Breast epithelium (tissue), 4 donors: ENCODE measurements around the gene DALRD3. TPM values are rescaled to one million over a fixed set of nuclear protein-coding genes. Genes with fewer than 3 reads are reported as not detected.

Experiments used
- DNase-seq, 2 donors: peaks; one replicate each; pipeline ENCODE4 v3.0.0-alpha.2; 2019; ENCODE audit warnings: low spot score in 2 of 2
- H3K27ac ChIP-seq, 2 donors: fragments of 200-600 bp; sonication (generic) in 1 of 2; one replicate each; pipeline ENCODE4 v1.5.1; 2016 to 2019; ENCODE audit warnings: mild to moderate bottlenecking in 1 of 2
- H3K27me3 ChIP-seq, 2 donors: fragments of 200-600 bp; sonication (generic) in 1 of 2; one replicate each; pipeline versions ENCODE4 v1.5.1 to v1.6.0; 2017 to 2019; ENCODE audit warnings: control low read depth in 1 of 2, mild to moderate bottlenecking in 1 of 2
- H3K36me3 ChIP-seq: fragments of 200-600 bp; one replicate; pipeline ENCODE4 v1.5.1; 2019
- H3K4me1 ChIP-seq, 2 donors: fragments of 200-600 bp; sonication (generic); one replicate each; pipeline ENCODE4 v1.5.1; 2016 to 2019; ENCODE audit warnings: control low read depth in 1 of 2
- H3K4me3 ChIP-seq, 3 donors: fragments of 200-600 bp; sonication (generic); 1 replicate in 2 of 3; 2 replicates in 1 of 3; pipeline ENCODE4 v1.5.1; 2016 to 2019; ENCODE audit warnings: mild to moderate bottlenecking in 3 of 3, moderate library complexity in 2 of 3
- H3K9me3 ChIP-seq, 2 donors: fragments of 200-600 bp; sonication (generic) in 1 of 2; one replicate each; pipeline ENCODE4 v1.5.1; 2016 to 2019; ENCODE audit warnings: control low read depth in 1 of 2
- CTCF ChIP-seq, 3 donors: fragments of 450-650 bp; IDR thresholded peaks; one replicate each; pipeline ENCODE4 v1.5.1; 2016 to 2017; ENCODE audit warnings: antibody characterized with exemption in 3 of 3, mild to moderate bottlenecking in 3 of 3, moderate library complexity in 3 of 3
- POLR2A ChIP-seq: fragments of 450-650 bp; IDR thresholded peaks from one replicate; pipeline ENCODE4 v1.6.1; 2016; ENCODE audit warnings: antibody characterized with exemption, mild to moderate bottlenecking, moderate library complexity
- POLR2AphosphoS5 ChIP-seq, 3 donors: sonication (generic); formaldehyde crosslinking; IDR thresholded peaks; one replicate each; pipeline ENCODE4 v1.6.1; 2017; ENCODE audit warnings: antibody characterized with exemption in 3 of 3
- intact Hi-C: fragments of 100-400 bp; cut with DNase I; formaldehyde crosslinking; loops from one replicate; pipeline ENCODE4 v1.15.1; 2023; ENCODE audit warnings: low total_unique reads
- total RNA-seq, 3 donors: library from RNA; depleted of rRNA; stranded (reverse); fragments of >200 nt; gene quantifications; one replicate each; pipeline ENCODE4 v1.1.0, GENCODE V29; 2016

Gene DALRD3
- total RNA-seq, 3 donors from 2014 or later = 27.5 to 48.4 (median 37.7) TPM

GRCh38 chr3:48979451-48979850 is 38.9 kb downstream of the DALRD3 start:
- TF ChIP-seq POLR2AphosphoS5 (IDR thresholded peaks at IDR 0.05) = no peak
- TF ChIP-seq CTCF (IDR thresholded peaks at IDR 0.05) = no peak
- no peak for TF ChIP-seq POLR2A
- Histone ChIP-seq H3K27me3 (no peaks in the 10 kb centered on the region), H3K4me1 (no peaks in the 10 kb centered on the region), H3K27ac (no peak overlapping the region), H3K9me3 (no peaks in the 10 kb centered on the region), H3K36me3 (peaks cover 4% of the 10 kb centered on the region), H3K4me3 (no peak overlapping the region)
- intact Hi-C loops = no loop called here
- no peak for DNase-seq

- intact Hi-C loops = no loop called here
- Histone ChIP-seq H3K27me3 (no peaks in the 10 kb centered on the region), H3K4me1 (no peaks in the 10 kb centered on the region), H3K36me3 (peaks cover 5% of the 10 kb centered on the region), H3K4me3 (no peak overlapping the region), H3K27ac (no peak overlapping the region), H3K9me3 (no peaks in the 10 kb centered on the region)
- TF ChIP-seq POLR2A (no peak), POLR2AphosphoS5 (IDR thresholded peaks at IDR 0.05) (no peak), CTCF (IDR thresholded peaks at IDR 0.05) (no peak)
- no peak for DNase-seq
These were observed 44.1 kb downstream of the DALRD3 start for GRCh38 chr3:48974076-48974864.

GRCh38 chr3:48970586-48970985 is 47.8 kb downstream of the DALRD3 start:
- Histone ChIP-seq H3K36me3 (peaks cover 5% of the 10 kb centered on the region), H3K27me3 (no peaks in the 10 kb centered on the region), H3K9me3 (no peaks in the 10 kb centered on the region), H3K27ac (no peak overlapping the region), H3K4me1 (no peaks in the 10 kb centered on the region), H3K4me3 (no peak overlapping the region)
- intact Hi-C loops = no loop called here
- no peak for DNase-seq
- TF ChIP-seq CTCF (IDR thresholded peaks at IDR 0.05) (no peak), POLR2AphosphoS5 (IDR thresholded peaks at IDR 0.05) (no peak), POLR2A (no peak)

GRCh38 chr3:48966876-48967361 is 51.5 kb downstream of the DALRD3 start:
- Histone ChIP-seq H3K36me3 (no peaks in the 10 kb centered on the region), H3K9me3 (no peaks in the 10 kb centered on the region), H3K27me3 (no peaks in the 10 kb centered on the region), H3K4me1 (no peaks in the 10 kb centered on the region), H3K27ac (no peak overlapping the region), H3K4me3 (no peak overlapping the region)
- DNase-seq = no peak
- TF ChIP-seq POLR2AphosphoS5 (IDR thresholded peaks at IDR 0.05) = no peak
- TF ChIP-seq POLR2A = no peak
- TF ChIP-seq CTCF (IDR thresholded peaks at IDR 0.05) = no peak
- intact Hi-C loops = no loop called here

GRCh38 chr3:48966367-48966766 is 52.0 kb downstream of the DALRD3 start:
- Histone ChIP-seq H3K36me3 (no peaks in the 10 kb centered on the region), H3K4me3 (no peak overlapping the region), H3K9me3 (no peaks in the 10 kb centered on the region), H3K4me1 (no peaks in the 10 kb centered on the region), H3K27me3 (no peaks in the 10 kb centered on the region), H3K27ac (no peak overlapping the region)
- intact Hi-C loops = no loop called here
- no peak for TF ChIP-seq POLR2AphosphoS5 (IDR thresholded peaks at IDR 0.05)
- TF ChIP-seq CTCF (IDR thresholded peaks at IDR 0.05) = no peak
- TF ChIP-seq POLR2A = no peak
- no peak for DNase-seq
